Measurements from ENCODE around the gene ACY1.

Gene ACY1

DNA sequence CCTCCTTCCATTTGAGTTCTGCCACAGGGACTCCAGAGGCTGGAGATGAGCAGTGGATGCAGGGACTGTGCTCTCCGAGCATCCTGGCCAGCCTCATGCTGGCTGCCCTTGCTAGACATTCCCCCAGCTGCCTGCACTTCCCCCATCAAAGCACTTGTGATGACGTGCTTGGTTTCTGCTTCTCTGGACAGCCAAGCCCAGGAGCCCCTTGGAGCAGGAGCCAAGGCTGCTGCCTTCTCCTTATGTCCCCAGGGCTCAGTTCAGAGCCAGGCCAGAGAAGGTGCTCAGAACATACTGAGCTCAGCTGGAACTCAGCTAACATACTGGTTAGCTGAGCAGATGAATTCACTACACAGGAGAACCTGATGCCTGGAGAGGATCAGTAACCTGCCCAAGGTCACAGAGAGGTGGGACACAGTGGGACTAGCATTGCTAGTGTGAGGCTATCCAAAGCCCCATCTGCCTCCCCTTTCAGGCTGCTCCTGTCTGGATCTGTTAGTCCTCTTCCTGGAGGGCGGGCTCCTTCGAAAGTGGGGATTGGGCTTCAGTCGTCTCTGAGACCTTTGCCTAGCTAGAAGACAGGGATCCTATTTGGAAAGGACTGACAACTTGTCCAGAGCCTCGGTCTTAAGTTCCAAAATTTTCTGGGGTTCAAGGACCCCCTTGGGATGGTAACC, 20.3 kb upstream of the ACY1 start:
- no peak for DNase-seq (ENCODE audit: low read depth)
- TF ChIP-seq, protein P1, sequence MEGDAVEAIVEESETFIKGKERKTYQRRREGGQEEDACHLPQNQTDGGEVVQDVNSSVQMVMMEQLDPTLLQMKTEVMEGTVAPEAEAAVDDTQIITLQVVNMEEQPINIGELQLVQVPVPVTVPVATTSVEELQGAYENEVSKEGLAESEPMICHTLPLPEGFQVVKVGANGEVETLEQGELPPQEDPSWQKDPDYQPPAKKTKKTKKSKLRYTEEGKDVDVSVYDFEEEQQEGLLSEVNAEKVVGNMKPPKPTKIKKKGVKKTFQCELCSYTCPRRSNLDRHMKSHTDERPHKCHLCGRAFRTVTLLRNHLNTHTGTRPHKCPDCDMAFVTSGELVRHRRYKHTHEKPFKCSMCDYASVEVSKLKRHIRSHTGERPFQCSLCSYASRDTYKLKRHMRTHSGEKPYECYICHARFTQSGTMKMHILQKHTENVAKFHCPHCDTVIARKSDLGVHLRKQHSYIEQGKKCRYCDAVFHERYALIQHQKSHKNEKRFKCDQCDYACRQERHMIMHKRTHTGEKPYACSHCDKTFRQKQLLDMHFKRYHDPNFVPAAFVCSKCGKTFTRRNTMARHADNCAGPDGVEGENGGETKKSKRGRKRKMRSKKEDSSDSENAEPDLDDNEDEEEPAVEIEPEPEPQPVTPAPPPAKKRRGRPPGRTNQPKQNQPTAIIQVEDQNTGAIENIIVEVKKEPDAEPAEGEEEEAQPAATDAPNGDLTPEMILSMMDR (IDR thresholded peaks at IDR 0.05; ENCODE audit: low read depth, low read length, missing control alignments): no peak
- H3K4me3 ChIP-seq (ENCODE audit: low read depth, low read length): no peak overlapping the region
- in situ Hi-C loops (cut with HindIII; ENCODE audit: low sequenced_read_pairs): no loop called here

DNA sequence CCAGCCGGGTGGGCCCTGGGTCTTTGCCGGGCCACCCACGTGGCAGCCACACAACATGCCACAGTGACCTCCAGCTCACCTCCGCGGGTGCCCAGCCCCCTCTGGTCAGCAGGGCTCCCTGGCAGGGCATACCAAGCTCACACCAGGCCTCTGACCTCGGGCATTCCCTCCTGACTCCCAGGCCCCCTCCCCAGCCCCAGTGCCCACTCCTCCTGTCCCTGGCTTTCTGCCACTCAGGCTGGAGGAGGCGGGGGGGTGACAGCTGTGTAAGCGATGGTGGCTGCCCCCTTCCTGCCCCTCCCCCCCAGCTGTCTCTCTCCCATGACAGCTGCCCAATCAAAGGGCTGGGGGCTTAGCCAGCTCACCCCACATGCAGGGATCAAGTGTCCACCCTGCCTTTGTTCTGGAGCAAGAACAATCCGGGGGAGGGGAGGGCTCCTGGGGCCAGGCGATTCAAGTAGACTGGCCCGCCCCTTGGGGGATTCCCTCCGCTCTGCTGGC, 19.3 kb upstream of the ACY1 start:
- no peak for DNase-seq (ENCODE audit: low read depth)
- TF ChIP-seq, protein P1 (IDR thresholded peaks at IDR 0.05; ENCODE audit: low read depth, low read length, missing control alignments): no peak
- H3K4me3 ChIP-seq (ENCODE audit: low read depth, low read length): no peak overlapping the region
- in situ Hi-C loops (cut with HindIII; ENCODE audit: low sequenced_read_pairs): no loop called here

DNA sequence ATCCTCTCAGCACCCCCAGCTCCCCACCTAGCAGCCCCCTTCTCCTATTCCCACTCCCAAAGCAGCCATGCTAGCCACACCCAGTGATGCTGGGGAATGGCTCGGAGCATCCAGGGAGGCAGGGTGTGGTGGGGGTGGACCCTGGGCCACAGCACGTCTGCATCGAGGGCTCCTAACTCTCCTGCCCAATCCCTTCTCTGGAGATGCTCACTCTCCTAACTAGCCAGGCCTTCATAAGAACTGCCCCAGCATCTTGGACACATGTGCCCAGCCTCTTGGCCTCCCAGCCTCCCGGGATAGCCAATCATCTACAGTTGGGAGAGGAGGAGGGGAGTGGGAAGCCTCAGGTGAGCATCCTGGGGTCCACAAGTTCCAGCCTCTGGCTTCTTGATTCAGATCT, 18.8 kb upstream of the ACY1 start:
- DNase-seq (ENCODE audit: low read depth): no peak
- in situ Hi-C loops (cut with HindIII; ENCODE audit: low sequenced_read_pairs): no loop called here
- no peak overlapping the region for H3K4me3 ChIP-seq (ENCODE audit: low read depth, low read length)
- TF ChIP-seq, protein P1 (IDR thresholded peaks at IDR 0.05; ENCODE audit: low read depth, low read length, missing control alignments): no peak

DNA sequence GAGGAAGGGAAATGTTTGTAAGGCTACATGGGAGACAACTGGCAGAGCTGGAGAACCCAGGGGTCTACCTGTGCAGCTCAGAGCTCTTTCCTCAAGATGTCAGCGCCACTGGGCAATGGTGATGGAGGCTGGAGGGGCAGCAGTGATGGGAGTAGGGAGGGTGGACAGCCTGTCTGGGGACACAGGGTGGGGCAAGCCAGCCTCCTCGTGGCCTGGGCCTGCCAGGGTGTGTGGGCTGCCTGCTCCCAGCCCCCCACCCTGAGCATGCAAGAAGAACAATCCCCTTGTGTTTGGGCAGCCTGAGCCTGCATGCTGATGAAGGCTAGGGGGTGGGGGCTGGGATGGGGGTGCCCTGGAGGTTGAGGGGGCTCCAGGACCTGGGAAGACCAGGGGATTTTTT, 17.3 kb upstream of the ACY1 start:
- peak overlapping the region; percentile 64 for H3K4me3 ChIP-seq (ENCODE audit: low read depth, low read length)
- TF ChIP-seq, protein P1 (IDR thresholded peaks at IDR 0.05; ENCODE audit: low read depth, low read length, missing control alignments): no peak
- in situ Hi-C loops (cut with HindIII; ENCODE audit: low sequenced_read_pairs): no loop called here
- no peak for DNase-seq (ENCODE audit: low read depth)

DNA sequence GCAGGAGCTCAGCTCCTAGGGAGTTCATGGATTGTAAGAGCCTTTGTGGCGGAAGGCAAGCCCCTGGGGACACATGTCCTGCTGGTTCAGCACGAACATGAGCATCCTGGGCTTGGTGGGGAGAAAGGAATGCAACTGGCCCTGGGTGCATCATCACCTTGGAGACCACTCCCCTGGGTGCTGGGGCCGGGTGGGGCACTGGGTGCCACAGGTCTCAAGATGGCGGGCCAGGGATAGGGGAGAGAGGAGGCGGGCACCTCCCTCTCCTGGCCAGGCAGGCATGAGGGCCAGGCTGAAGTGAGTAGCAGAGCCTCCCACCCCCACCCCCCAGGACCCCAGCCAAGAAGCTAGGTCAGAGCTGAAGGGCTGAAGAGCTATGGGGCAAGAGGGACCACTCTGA, 16.8 kb upstream of the ACY1 start:
- peak overlapping the region; percentile 64 for H3K4me3 ChIP-seq (ENCODE audit: low read depth, low read length)
- DNase-seq (ENCODE audit: low read depth): no peak
- TF ChIP-seq, protein P1 (IDR thresholded peaks at IDR 0.05; ENCODE audit: low read depth, low read length, missing control alignments): no peak
- in situ Hi-C loops (cut with HindIII; ENCODE audit: low sequenced_read_pairs): no loop called here

DNA sequence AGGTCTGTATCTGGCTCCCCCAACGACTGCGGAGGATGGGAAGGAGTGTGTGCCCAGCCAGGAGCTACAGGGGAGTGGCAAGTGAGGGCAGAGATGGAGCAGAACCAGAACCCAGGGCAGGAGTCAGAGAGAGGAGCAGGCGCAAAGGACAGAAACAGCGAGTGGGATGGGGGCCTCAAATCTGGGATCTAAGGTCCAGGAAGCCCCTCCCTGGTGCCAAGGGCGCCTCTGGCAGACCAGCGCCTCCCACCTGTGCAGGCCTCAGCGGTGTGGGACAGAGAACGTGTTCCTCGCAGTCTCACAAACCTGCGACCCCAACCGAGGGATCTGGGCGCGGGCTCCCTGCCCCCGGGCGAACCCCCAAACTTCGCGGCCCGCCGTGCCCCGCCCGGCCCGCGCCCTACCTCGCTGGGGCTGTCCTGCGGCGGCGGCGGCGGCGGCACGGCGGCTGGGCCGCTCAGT, 16.4 kb upstream of the ACY1 start:
- peak overlapping the region; percentile 64 for H3K4me3 ChIP-seq (ENCODE audit: low read depth, low read length)
- in situ Hi-C loops (cut with HindIII; ENCODE audit: low sequenced_read_pairs): no loop called here

More for the DNA sequence above, 16.4 kb upstream of the ACY1 start:
- no peak for DNase-seq (ENCODE audit: low read depth)
- TF ChIP-seq, protein P1 (IDR thresholded peaks at IDR 0.05; ENCODE audit: low read depth, low read length, missing control alignments): no peak
